H1 (cell line): ENCODE measurements around the gene CTSK. TPM values are rescaled to one million over a fixed set of nuclear protein-coding genes. Genes with fewer than 3 reads are reported as not detected.
"Not testable (repeated sequence)": the region's sequence is repeated elsewhere in the genome, so short reads cannot be mapped to it uniquely, and the experiment has no call there.

Experiments used
- CTCF ChIA-PET: fragments of 300-600 bp; sonication (Branson Sonifier 250); formaldehyde crosslinking; loops from one replicate; lab custom pipeline; 2021; ENCODE audit not compliant: partially characterized antibody; lab: Charles Lee
- POLR2A ChIA-PET: fragments of 300-600 bp; sonication (Branson Sonifier 250); formaldehyde crosslinking; loops from one replicate; lab custom pipeline; 2021; ENCODE audit warnings: inconsistent platforms; ENCODE audit not compliant: partially characterized antibody; lab: Charles Lee
- DNase-seq, 2 experiments: peaks; one replicate each; pipeline versions ENCODE4 v3.0.0 to v3.0.0-alpha.2; 2010 to 2022; ENCODE audit warnings: low spot score in 2 of 2, low read depth in 1 of 2, mixed read lengths in 1 of 2
- FAIRE-seq: peaks from 2 replicates; lab custom pipeline; 2011; peaks lifted over from hg19 to GRCh38; lab: Jason Lieb, UNC
- H2AFZ ChIP-seq: 2 replicates; pipeline ENCODE4 v1.8.1; 2012; ENCODE audit warnings: low read length, inconsistent platforms
- H2AK5ac ChIP-seq: 2 replicates; pipeline ENCODE4 v1.6.1; 2013; ENCODE audit warnings: low read depth, low read length
- H2BK120ac ChIP-seq: replicated peaks from 2 replicates; pipeline ENCODE3; 2013; ENCODE audit warnings: low read depth, low read length, inconsistent platforms
- H2BK12ac ChIP-seq: 2 replicates; pipeline ENCODE4 v1.6.1; 2013; ENCODE audit warnings: low read depth, low read length
- H2BK15ac ChIP-seq: 2 replicates; pipeline ENCODE4 v1.6.1; 2013; ENCODE audit warnings: low read length
- H2BK20ac ChIP-seq: 2 replicates; pipeline ENCODE4 v1.6.1; 2013; ENCODE audit warnings: low read length
- H2BK5ac ChIP-seq: 2 replicates; pipeline ENCODE4 v1.6.1; 2013; ENCODE audit warnings: low read depth, low read length
- H3K14ac ChIP-seq: 2 replicates; pipeline ENCODE4 v1.6.1; 2013; ENCODE audit warnings: inconsistent platforms; ENCODE audit not compliant: insufficient read length
- H3K18ac ChIP-seq: 2 replicates; pipeline ENCODE4 v1.6.1; 2013; ENCODE audit warnings: low read length; ENCODE audit errors: extremely low read depth
- H3K23ac ChIP-seq: 2 replicates; pipeline ENCODE4 v1.6.1; 2013; ENCODE audit warnings: inconsistent platforms; ENCODE audit not compliant: insufficient read length
- H3K23me2 ChIP-seq: 2 replicates; pipeline ENCODE4 v1.6.1; 2013; ENCODE audit warnings: low read depth, low read length
- H3K27ac ChIP-seq: 2 replicates; pipeline ENCODE4 v1.6.1; 2011; ENCODE audit warnings: low read depth, low read length, inconsistent platforms
- H3K27me3 ChIP-seq, 4 experiments: replicated peaks in 1 of 4; 1 replicate in 1 of 4; 2 replicates in 3 of 4; pipeline versions ENCODE4 v1.6.1 to v1.8.1; 2011 to 2013; ENCODE audit warnings: low read length in 3 of 4, mild to moderate bottlenecking in 3 of 4, inconsistent platforms in 2 of 4, mixed read lengths in 2 of 4, moderate library complexity in 1 of 4; ENCODE audit not compliant: control insufficient read depth in 3 of 4, insufficient read depth in 3 of 4; ENCODE audit errors: extremely low read depth in 1 of 4
- H3K36me3 ChIP-seq, 4 experiments: 2 replicates each; pipeline versions ENCODE4 v1.6.1 to v1.8.1; 2011 to 2013; ENCODE audit warnings: mild to moderate bottlenecking in 4 of 4, low read length in 3 of 4, moderate library complexity in 2 of 4, control low read depth in 1 of 4, inconsistent platforms in 1 of 4; ENCODE audit not compliant: insufficient read depth in 4 of 4, control insufficient read depth in 2 of 4
- H3K4ac ChIP-seq: replicated peaks from 2 replicates; pipeline ENCODE3; 2013; ENCODE audit warnings: low read length, low read depth, mixed read lengths, inconsistent platforms; ENCODE audit not compliant: insufficient read length
- H3K4me1 ChIP-seq, 4 experiments: replicated peaks in 1 of 4; 1 replicate in 1 of 4; 2 replicates in 3 of 4; pipeline versions ENCODE4 v1.6.1 to v1.8.1; 2011 to 2013; ENCODE audit warnings: low read length in 3 of 4, inconsistent platforms in 2 of 4, mixed read lengths in 1 of 4; ENCODE audit not compliant: insufficient read depth in 4 of 4, control insufficient read depth in 3 of 4
- H3K4me2 ChIP-seq, 2 experiments: 2 replicates each; pipeline versions ENCODE4 v1.6.1 to v1.8.1; 2011 to 2013; ENCODE audit warnings: low read depth in 2 of 2, low read length in 2 of 2, control low read depth in 1 of 2, inconsistent platforms in 1 of 2, mild to moderate bottlenecking in 1 of 2; ENCODE audit not compliant: insufficient read depth in 1 of 2
- H3K4me3 ChIP-seq, 4 experiments: fragments of 200-600, 300-600 bp in 1 of 4; sonication (generic), shearing (Covaris generic), sonication (Bioruptor Twin) in 1 of 4; 2 replicates each; pipeline versions ENCODE4 v1.5.1 to v1.8.1; 2011 to 2016; ENCODE audit warnings: low read length in 4 of 4, low read depth in 3 of 4, control low read depth in 2 of 4, inconsistent platforms in 2 of 4, mild to moderate bottlenecking in 2 of 4, mixed read lengths in 1 of 4, moderate library complexity in 1 of 4; ENCODE audit not compliant: insufficient read depth in 2 of 4; ENCODE audit errors: extremely low read depth in 1 of 4
- H3K56ac ChIP-seq: replicated peaks from 2 replicates; pipeline ENCODE3; 2013; ENCODE audit warnings: low read depth, mild to moderate bottlenecking, mixed read lengths, low read length, inconsistent platforms; ENCODE audit not compliant: insufficient read length
- H3K79me1 ChIP-seq: 2 replicates; pipeline ENCODE4 v1.6.1; 2013; ENCODE audit warnings: low read depth, low read length, control low read depth
- H3K79me2 ChIP-seq, 2 experiments: 2 replicates each; pipeline versions ENCODE4 v1.6.1 to v1.8.1; 2012 to 2013; ENCODE audit warnings: low read length in 2 of 2, mild to moderate bottlenecking in 2 of 2, inconsistent platforms in 1 of 2; ENCODE audit not compliant: insufficient read depth in 2 of 2, control insufficient read depth in 1 of 2
- H3K9ac ChIP-seq, 4 experiments: replicated peaks in 1 of 4; 1 replicate in 1 of 4; 2 replicates in 3 of 4; pipeline versions ENCODE4 v1.6.1 to v1.8.1; 2011 to 2013; ENCODE audit warnings: low read depth in 3 of 4, low read length in 3 of 4, control low read depth in 2 of 4, mild to moderate bottlenecking in 2 of 4, moderate library complexity in 2 of 4, inconsistent platforms in 1 of 4; ENCODE audit errors: extremely low read depth in 1 of 4
- H3K9me3 ChIP-seq, 2 experiments: 2 replicates each; pipeline versions ENCODE4 v1.6.1 to v1.8.1; 2012 to 2013; ENCODE audit warnings: mild to moderate bottlenecking in 2 of 2, moderate library complexity in 2 of 2, control low read depth in 1 of 2, inconsistent platforms in 1 of 2, low read depth in 1 of 2, low read length in 1 of 2, mixed read lengths in 1 of 2; ENCODE audit not compliant: insufficient read depth in 2 of 2
- H4K20me1 ChIP-seq, 2 experiments: replicated peaks in 1 of 2; 2 replicates each; pipeline versions ENCODE3 to v1.8.1; 2011 to 2013; ENCODE audit warnings: inconsistent platforms in 2 of 2, low read length in 2 of 2, mild to moderate bottlenecking in 1 of 2; ENCODE audit not compliant: insufficient read depth in 2 of 2, control insufficient read depth in 1 of 2
- H4K5ac ChIP-seq: 2 replicates; pipeline ENCODE4 v1.6.1; 2013; ENCODE audit warnings: low read length, low read depth, mixed read lengths, inconsistent platforms; ENCODE audit not compliant: insufficient read length
- H4K8ac ChIP-seq: 2 replicates; pipeline ENCODE4 v1.8.0; 2013; ENCODE audit warnings: mild to moderate bottlenecking, moderate library complexity, low read length, inconsistent platforms; ENCODE audit not compliant: insufficient read depth; ENCODE audit errors: extremely low read depth
- H4K91ac ChIP-seq: replicated peaks from 2 replicates; pipeline ENCODE3; 2013; ENCODE audit warnings: low read length, mixed read lengths, inconsistent platforms; ENCODE audit not compliant: insufficient read length
- WGBS, 2 experiments: shearing (Covaris generic) in 1 of 2; methylation state at CpG; one replicate each; pipeline versions ENCODE4 v1.1.6 to v1.1.7; 2013 to 2015; ENCODE audit warnings: low lambda C conversion rate in 2 of 2, mixed read lengths in 2 of 2, inconsistent platforms in 1 of 2, low coverage in 1 of 2, missing lambda C conversion rate in 1 of 2; ENCODE audit not compliant: insufficient replicate concordance in 2 of 2, insufficient coverage in 1 of 2, insufficient read length in 1 of 2; ENCODE audit errors: extremely low coverage in 1 of 2, missing lambda C conversion rate in 1 of 2; 5-methylcytosine and 5-hydroxymethylcytosine counted together
- polyA plus RNA-seq, 7 experiments: library from polyadenylated mRNA; depleted of rRNA in 3 of 7; stranded (reverse) in 5 of 7; unstranded in 2 of 7; fragments of >200 nt in 5 of 7; fragments of 200-250 nt in 2 of 7; gene quantifications; 1 replicate in 5 of 7; 2 replicates in 1 of 7; 4 replicates in 1 of 7; pipeline versions ENCODE4 v1.2.1 to v1.2.3, GENCODE V29; 2011 to 2013; ENCODE audit warnings: missing spikeins in 2 of 7, mixed read lengths in 2 of 7
- total RNA-seq: library from RNA; stranded (reverse); fragmentation: NEBNext Ultra II Directional; extraction: Animal tissue kit (Norgen Biotek cat#: 25700); gene quantifications from 2 replicates; pipeline ENCODE4 v1.2.1, GENCODE V29; 2021

Gene CTSK
- total and polyA plus RNA-seq, 2 of the 8 experiments (the other 6 are each of a cell fraction or from before 2014, with no cell fraction given), result 2.7 to 4.2 TPM

DNA sequence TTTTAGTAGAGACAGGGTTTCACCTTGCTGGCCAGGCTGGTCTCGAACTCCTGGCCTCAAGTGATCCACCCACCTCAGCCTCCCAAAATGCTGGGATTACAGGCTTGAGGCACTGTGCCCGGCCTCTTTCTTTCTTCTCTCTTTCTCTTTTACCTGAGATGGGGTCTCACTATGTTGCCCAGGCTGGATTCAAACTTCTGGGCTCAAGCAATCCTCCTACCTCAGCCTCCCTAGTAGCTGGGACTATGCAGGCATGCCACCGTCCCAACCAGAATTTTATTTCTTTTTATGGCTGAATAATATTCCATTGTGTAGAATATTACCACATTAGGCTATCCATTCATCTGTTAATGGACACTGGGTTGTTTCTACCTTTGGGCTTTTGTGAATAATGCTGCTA lies 14.3 kb downstream of the CTSK start:
- H4K5ac ChIP-seq, FAIRE-seq, H3K36me3 ChIP-seq, H2BK5ac ChIP-seq, H3K9me3 ChIP-seq, H3K79me2 ChIP-seq, H3K4ac ChIP-seq, H3K27me3 ChIP-seq, H4K8ac ChIP-seq, H2BK12ac ChIP-seq, H3K23me2 ChIP-seq, H4K91ac ChIP-seq, H2AK5ac ChIP-seq, H3K4me3 ChIP-seq, H3K4me2 ChIP-seq, H3K9ac ChIP-seq, H3K23ac ChIP-seq, H3K27ac ChIP-seq, CTCF ChIA-PET, H3K18ac ChIP-seq, H2BK120ac ChIP-seq, H4K20me1 ChIP-seq, H2BK15ac ChIP-seq, H2AFZ ChIP-seq, DNase-seq, H3K14ac ChIP-seq, H3K56ac ChIP-seq, POLR2A ChIA-PET, H3K79me1 ChIP-seq, H2BK20ac ChIP-seq: not testable (repeated sequence)
- peaks cover 3 to 12% (median 4%) of the 10 kb centered on the region in 4 experiments; a peak in 4 of 7 replicates for H3K4me1 ChIP-seq
- 97% methylated on average over 3 of the region's 3 CpGs; no CpG with 5 or more reads in 1 of the 2 experiments for WGBS, 2 experiments
